Measurements from ENCODE around the gene MYO9B.

Gene MYO9B

DNA sequence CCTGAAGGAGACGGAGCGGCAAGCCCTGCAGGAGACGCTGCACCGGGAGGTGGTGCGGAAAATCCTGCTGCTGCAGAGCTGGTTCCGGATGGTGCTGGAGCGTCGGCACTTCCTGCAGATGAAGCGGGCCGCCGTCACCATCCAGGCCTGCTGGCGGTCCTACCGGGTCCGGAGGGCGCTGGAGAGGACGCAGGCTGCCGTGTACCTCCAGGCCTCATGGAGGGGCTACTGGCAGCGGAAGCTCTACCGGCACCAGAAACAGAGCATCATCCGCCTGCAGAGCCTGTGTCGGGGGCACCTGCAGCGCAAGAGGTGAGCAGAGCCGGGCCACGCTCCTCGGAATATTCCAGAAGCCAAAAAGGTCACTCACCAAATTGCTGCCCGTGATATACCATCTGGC lies 117.2 kb downstream of the MYO9B start:
- in situ Hi-C loops (cut with HindIII; ENCODE audit: low pct_ligation_motif_present, low sequenced_read_pairs), result no loop called here
- H3K27me3 ChIP-seq (replicated peaks), result no peaks in the 10 kb centered on the region
- peaks cover 77% of the 10 kb centered on the region for H3K36me3 ChIP-seq (replicated peaks)
- TF ChIP-seq, protein P1, sequence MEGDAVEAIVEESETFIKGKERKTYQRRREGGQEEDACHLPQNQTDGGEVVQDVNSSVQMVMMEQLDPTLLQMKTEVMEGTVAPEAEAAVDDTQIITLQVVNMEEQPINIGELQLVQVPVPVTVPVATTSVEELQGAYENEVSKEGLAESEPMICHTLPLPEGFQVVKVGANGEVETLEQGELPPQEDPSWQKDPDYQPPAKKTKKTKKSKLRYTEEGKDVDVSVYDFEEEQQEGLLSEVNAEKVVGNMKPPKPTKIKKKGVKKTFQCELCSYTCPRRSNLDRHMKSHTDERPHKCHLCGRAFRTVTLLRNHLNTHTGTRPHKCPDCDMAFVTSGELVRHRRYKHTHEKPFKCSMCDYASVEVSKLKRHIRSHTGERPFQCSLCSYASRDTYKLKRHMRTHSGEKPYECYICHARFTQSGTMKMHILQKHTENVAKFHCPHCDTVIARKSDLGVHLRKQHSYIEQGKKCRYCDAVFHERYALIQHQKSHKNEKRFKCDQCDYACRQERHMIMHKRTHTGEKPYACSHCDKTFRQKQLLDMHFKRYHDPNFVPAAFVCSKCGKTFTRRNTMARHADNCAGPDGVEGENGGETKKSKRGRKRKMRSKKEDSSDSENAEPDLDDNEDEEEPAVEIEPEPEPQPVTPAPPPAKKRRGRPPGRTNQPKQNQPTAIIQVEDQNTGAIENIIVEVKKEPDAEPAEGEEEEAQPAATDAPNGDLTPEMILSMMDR (IDR thresholded peaks at IDR 0.05; ENCODE audit: low read depth, low read length, missing control alignments), result no peak
- DNase-seq, result no peak
- no peak overlapping the region for H3K4me3 ChIP-seq (ENCODE audit: low read depth, low read length)
- H3K27ac ChIP-seq, result no peak overlapping the region

DNA sequence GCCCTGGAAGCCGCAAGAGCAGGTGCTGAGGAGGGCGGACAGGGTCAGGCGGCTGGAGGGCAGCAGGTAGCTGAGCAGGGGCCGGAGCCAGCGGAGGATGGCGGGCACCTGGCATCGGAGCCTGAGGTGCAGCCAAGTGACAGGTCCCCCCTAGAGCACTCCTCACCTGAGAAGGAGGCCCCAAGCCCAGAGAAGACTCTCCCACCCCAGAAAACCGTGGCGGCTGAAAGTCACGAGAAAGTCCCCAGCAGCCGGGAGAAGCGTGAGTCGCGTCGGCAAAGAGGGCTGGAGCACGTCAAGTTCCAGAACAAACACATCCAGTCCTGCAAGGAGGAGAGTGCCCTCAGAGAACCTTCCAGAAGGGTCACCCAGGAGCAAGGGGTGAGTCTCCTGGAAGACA lies 119.0 kb downstream of the MYO9B start:
- in situ Hi-C loops (cut with HindIII; ENCODE audit: low pct_ligation_motif_present, low sequenced_read_pairs), result no loop called here
- TF ChIP-seq, protein P1 (IDR thresholded peaks at IDR 0.05; ENCODE audit: low read depth, low read length, missing control alignments), result no peak
- no peak overlapping the region for H3K4me3 ChIP-seq (ENCODE audit: low read depth, low read length)
- H3K27me3 ChIP-seq (replicated peaks), result no peaks in the 10 kb centered on the region
- H3K27ac ChIP-seq, result no peak overlapping the region
- no peak for DNase-seq
- H3K36me3 ChIP-seq (replicated peaks), result peaks cover 73% of the 10 kb centered on the region

DNA sequence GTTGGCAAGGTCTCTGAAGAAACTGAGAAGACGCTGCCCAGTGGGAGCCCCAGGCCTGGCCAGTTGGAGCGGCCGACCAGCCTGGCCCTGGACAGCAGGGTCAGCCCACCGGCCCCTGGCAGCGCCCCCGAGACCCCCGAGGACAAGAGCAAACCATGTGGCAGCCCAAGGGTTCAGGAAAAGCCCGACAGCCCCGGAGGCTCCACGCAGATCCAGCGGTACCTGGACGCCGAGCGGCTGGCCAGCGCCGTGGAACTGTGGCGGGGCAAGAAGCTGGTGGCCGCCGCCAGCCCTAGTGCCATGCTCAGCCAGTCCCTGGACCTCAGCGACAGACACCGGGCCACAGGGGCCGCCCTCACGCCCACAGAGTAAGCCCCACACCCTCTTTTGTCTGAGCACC lies 119.5 kb downstream of the MYO9B start:
- no peak overlapping the region for H3K27ac ChIP-seq
- in situ Hi-C loops (cut with HindIII; ENCODE audit: low pct_ligation_motif_present, low sequenced_read_pairs), result no loop called here
- DNase-seq, result no peak
- TF ChIP-seq, protein P1 (IDR thresholded peaks at IDR 0.05; ENCODE audit: low read depth, low read length, missing control alignments), result no peak
- H3K27me3 ChIP-seq (replicated peaks), result no peaks in the 10 kb centered on the region
- no peak overlapping the region for H3K4me3 ChIP-seq (ENCODE audit: low read depth, low read length)
- peaks cover 76% of the 10 kb centered on the region for H3K36me3 ChIP-seq (replicated peaks)

DNA sequence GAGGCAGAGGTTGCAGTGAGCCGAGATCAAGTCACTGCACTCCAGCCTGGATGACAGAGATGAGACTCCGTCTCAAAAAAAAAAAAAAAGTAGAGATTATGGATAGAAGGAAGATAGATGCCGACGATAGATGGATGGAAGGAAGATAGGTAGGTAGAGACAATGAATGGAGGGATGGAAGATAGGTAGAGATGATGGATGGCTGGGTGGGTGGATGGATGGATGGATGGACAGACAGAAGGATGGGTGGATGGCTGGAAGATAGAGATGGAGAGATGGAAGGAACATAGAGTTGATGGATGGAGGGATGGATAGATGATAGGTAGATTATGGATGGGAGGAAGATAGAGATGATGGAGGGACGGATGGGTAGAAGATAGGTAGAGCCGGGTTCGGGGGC lies 121.0 kb downstream of the MYO9B start:
- Histone ChIP-seq H3K27ac (no peak overlapping the region), H3K4me3 (ENCODE audit: low read depth, low read length) (no peak overlapping the region), H3K27me3 (replicated peaks) (no peaks in the 10 kb centered on the region), H3K36me3 (replicated peaks) (peaks cover 77% of the 10 kb centered on the region)
- DNase-seq, result no peak
- in situ Hi-C loops (cut with HindIII; ENCODE audit: low pct_ligation_motif_present, low sequenced_read_pairs), result no loop called here
- TF ChIP-seq, protein P1 (IDR thresholded peaks at IDR 0.05; ENCODE audit: low read depth, low read length, missing control alignments), result no peak

DNA sequence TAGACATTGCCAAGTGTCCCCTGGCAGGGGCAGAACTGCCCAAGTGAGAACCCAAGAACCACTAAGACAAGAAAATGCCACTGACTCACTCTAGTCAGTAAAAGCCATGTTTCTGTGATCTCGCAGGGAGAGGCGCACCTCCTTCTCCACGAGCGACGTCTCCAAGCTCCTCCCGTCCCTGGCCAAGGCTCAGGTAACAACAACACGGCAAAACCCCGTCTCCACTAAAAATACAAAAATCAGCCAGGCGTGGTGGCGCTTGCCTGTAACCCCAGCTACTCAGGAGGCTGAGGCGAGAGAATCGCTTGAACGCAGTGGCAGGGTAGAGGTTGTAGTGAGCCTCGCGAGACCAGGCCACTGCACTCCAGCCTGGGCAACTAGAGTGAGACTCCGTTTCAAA lies 122.1 kb downstream of the MYO9B start:
- in situ Hi-C loops (cut with HindIII; ENCODE audit: low pct_ligation_motif_present, low sequenced_read_pairs), result no loop called here
- Histone ChIP-seq H3K27me3 (replicated peaks) (no peaks in the 10 kb centered on the region), H3K36me3 (replicated peaks) (peaks cover 77% of the 10 kb centered on the region), H3K4me3 (ENCODE audit: low read depth, low read length) (no peak overlapping the region), H3K27ac (no peak overlapping the region)
- no peak for DNase-seq
- TF ChIP-seq, protein P1 (IDR thresholded peaks at IDR 0.05; ENCODE audit: low read depth, low read length, missing control alignments), result no peak

DNA sequence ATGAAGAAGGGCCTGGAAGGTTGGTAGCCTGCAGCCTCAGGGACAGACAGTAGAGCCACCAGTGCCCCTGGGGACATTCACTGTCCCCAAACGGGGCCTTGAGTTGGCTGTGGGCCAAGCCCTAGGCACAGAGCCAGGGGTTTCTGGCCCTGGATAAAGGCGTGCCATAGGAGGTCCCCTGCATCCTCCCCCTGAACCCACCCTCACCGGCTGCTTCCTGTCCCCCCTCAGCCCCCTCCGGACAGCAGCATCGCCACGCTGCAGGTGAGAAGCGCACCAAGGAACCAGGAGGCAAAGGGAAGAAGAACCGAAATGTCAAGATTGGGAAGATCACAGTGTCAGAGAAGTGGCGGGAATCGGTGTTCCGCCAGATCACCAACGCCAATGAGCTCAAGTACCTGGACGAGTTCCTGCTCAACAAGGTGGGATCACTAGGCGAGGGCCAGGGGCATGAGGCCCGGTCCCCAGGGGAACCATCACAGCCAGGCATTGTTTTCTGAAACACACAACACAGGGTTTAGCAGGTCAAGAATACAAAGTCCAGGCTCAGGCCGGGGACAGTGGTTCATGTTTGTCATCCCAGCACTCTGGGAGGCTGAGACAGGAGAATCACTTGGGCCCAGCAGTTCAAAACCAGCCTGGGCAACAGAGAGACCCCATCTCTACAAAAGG lies 125.0 kb downstream of the MYO9B start:
- Histone ChIP-seq H3K27ac (no peak overlapping the region), H3K36me3 (replicated peaks) (peaks cover 70% of the 10 kb centered on the region), H3K4me3 (ENCODE audit: low read depth, low read length) (no peak overlapping the region), H3K27me3 (replicated peaks) (no peaks in the 10 kb centered on the region)
- in situ Hi-C loops (cut with HindIII; ENCODE audit: low pct_ligation_motif_present, low sequenced_read_pairs), result no loop called here
- no peak for DNase-seq
- TF ChIP-seq, protein P1 (IDR thresholded peaks at IDR 0.05; ENCODE audit: low read depth, low read length, missing control alignments), result no peak

Measured in brain microvascular endothelial cell (primary cell).